Measurements from ENCODE around the gene PTGFRN.

GRCh38 chr1:116982319-116983004, 72.7 kb downstream of the PTGFRN start:
- no peak for TF ChIP-seq CTCF (conservative IDR thresholded peaks at IDR 0.05; ENCODE audit: low read depth, low read length)
- no peak for TF ChIP-seq EZH2 (IDR thresholded peaks at IDR 0.05; ENCODE audit: low read length, unreplicated experiment)
